Gastroesophageal sphincter (tissue), 3 donors: ENCODE results near the gene BMERB1.

ENCODE experiments used
- CTCF ChIP-seq, 4 experiments: fragments of 200-600 bp in 2 of 4; fragments of 450-650 bp in 2 of 4; sonication (generic) in 1 of 4; IDR thresholded peaks; one replicate each; pipeline ENCODE4 v1.5.1; 2017 to 2019; ENCODE audit warnings: antibody characterized with exemption in 4 of 4, mild to moderate bottlenecking in 2 of 4, moderate library complexity in 2 of 4
- EP300 ChIP-seq: sonication (generic); formaldehyde crosslinking; IDR thresholded peaks from one replicate; pipeline ENCODE4 v1.6.1; 2017; ENCODE audit warnings: antibody characterized with exemption, mild to moderate bottlenecking
- POLR2A ChIP-seq, 2 donors: fragments of 450-650 bp; IDR thresholded peaks; one replicate each; pipeline ENCODE4 v1.6.1; 2017; ENCODE audit warnings: antibody characterized with exemption in 2 of 2, mild to moderate bottlenecking in 2 of 2, moderate library complexity in 1 of 2
- POLR2AphosphoS5 ChIP-seq: sonication (generic); formaldehyde crosslinking; IDR thresholded peaks from one replicate; pipeline ENCODE4 v1.6.1; 2017; ENCODE audit warnings: antibody characterized with exemption

- TF ChIP-seq POLR2AphosphoS5, result no peak
- no peak for TF ChIP-seq CTCF (IDR thresholded peaks at IDR 0.05)
- no peak for TF ChIP-seq POLR2A (IDR thresholded peaks at IDR 0.05)
- no peak for TF ChIP-seq EP300
Observed at GRCh38 chr16:15607700-15608396, 173.5 kb downstream of the BMERB1 start.
